PFSK-1 (cell line): ENCODE results near the gene HSDL2.

ENCODE experiments used
- FOXP2 ChIP-seq: optimal IDR thresholded peaks from 2 replicates; pipeline ENCODE3; 2011; ENCODE audit warnings: borderline replicate concordance, control low read depth, inconsistent platforms; ENCODE audit not compliant: insufficient read depth; ENCODE audit errors: extremely low read length, extremely low read depth
- POLR2AphosphoS5 ChIP-seq: IDR thresholded peaks from 2 replicates; pipeline ENCODE4 v1.6.1; 2012; ENCODE audit warnings: low read depth, mild to moderate bottlenecking, control low read depth, low read length, moderate library complexity
- TAF1 ChIP-seq: IDR thresholded peaks from 2 replicates; pipeline ENCODE4 v1.6.1; 2012; ENCODE audit warnings: low read length, control low read depth, borderline replicate concordance; ENCODE audit not compliant: insufficient read depth
- TF ChIP-seq, protein P1 (sequence below), 2 experiments: IDR thresholded peaks; 2 replicates each; pipeline versions ENCODE4 v1.6.1 to v1.8.0; 2011 to 2012; ENCODE audit warnings: low read depth in 2 of 2, low read length in 2 of 2, control low read depth in 1 of 2, inconsistent platforms in 1 of 2, mild to moderate bottlenecking in 1 of 2, moderate library complexity in 1 of 2; ENCODE audit not compliant: insufficient read depth in 1 of 2

DNA sequence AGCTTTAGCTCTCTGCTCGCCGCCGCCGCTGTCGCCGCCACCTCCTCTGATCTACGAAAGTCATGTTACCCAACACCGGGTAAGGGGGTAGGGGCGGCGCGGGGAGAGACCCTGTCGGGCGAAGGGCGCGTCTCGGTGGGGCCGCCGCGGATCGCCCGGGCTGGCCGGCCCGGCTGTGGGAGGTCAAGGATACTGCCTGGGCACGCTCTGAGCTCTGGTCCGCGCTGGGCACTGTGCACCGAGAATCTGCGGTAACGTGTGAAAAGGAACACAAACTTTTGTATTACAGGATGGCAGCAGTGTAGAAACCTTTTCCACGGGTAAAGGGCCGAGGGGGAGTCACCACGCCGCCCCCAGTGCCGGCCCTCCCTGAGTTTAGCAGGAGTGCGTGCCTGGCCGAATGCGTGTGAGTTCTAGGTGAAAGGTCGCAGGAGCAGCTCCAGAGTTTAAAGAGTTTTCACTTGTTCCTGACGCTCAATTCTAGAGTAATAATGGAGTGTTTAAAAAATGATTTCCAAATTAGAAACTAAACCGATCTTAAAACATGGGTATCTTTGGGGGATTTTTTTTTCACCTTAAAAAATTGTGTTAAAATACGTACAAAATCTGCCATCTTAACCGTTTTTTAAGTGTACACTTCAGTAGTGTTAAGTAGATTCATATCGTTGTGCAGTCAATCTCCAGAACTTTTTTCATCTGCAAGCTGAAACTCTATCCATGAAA lies at the start of gene HSDL2:
- TF ChIP-seq POLR2AphosphoS5 (peak; percentile 17; the same call in 1 of the 2 replicates), TAF1 (0 out of 2 replicates have a peak, but pooled peaks have one; percentile 4), FOXP2 (no peak)
- TF ChIP-seq, protein P1, sequence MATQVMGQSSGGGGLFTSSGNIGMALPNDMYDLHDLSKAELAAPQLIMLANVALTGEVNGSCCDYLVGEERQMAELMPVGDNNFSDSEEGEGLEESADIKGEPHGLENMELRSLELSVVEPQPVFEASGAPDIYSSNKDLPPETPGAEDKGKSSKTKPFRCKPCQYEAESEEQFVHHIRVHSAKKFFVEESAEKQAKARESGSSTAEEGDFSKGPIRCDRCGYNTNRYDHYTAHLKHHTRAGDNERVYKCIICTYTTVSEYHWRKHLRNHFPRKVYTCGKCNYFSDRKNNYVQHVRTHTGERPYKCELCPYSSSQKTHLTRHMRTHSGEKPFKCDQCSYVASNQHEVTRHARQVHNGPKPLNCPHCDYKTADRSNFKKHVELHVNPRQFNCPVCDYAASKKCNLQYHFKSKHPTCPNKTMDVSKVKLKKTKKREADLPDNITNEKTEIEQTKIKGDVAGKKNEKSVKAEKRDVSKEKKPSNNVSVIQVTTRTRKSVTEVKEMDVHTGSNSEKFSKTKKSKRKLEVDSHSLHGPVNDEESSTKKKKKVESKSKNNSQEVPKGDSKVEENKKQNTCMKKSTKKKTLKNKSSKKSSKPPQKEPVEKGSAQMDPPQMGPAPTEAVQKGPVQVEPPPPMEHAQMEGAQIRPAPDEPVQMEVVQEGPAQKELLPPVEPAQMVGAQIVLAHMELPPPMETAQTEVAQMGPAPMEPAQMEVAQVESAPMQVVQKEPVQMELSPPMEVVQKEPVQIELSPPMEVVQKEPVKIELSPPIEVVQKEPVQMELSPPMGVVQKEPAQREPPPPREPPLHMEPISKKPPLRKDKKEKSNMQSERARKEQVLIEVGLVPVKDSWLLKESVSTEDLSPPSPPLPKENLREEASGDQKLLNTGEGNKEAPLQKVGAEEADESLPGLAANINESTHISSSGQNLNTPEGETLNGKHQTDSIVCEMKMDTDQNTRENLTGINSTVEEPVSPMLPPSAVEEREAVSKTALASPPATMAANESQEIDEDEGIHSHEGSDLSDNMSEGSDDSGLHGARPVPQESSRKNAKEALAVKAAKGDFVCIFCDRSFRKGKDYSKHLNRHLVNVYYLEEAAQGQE (IDR thresholded peaks at IDR 0.05; ENCODE audit: insufficient read depth in 1 of 2, low read depth in 2 of 2, low read length in 2 of 2) = no peak
